HG03439 (cell line): ENCODE results near the gene DNAJB12.
A peak's percentile ranks its signal among the peaks of the same experiment; 100 is the strongest.
"Not testable (repeated sequence)": the region's sequence is repeated elsewhere in the genome, so short reads cannot be mapped to it uniquely, and the experiment has no call there.

Experiments used
- ATAC-seq: cut with Tn5 transposase; IDR thresholded peaks from one replicate; pipeline ENCODE4 v1.9.1; 2021; ENCODE audit warnings: mild to moderate bottlenecking, moderate library complexity; ENCODE audit not compliant: unreplicated experiment

The DNAJB12 gene

GRCh38 chr10:72331575-72332422, 22.9 kb downstream of the DNAJB12 start:
- ATAC-seq, result peak; percentile 48

- no peak for ATAC-seq
Measured at GRCh38 chr10:72330069-72330426, 24.7 kb downstream of the DNAJB12 start.

GRCh38 chr10:72329290-72330068, 25.2 kb downstream of the DNAJB12 start:
- ATAC-seq, result no peak

- no peak for ATAC-seq
Measured at GRCh38 chr10:72328829-72329204, 25.9 kb downstream of the DNAJB12 start.

GRCh38 chr10:72328045-72328828, 26.5 kb downstream of the DNAJB12 start:
- ATAC-seq, result no peak

GRCh38 chr10:72326665-72327603, 27.8 kb downstream of the DNAJB12 start:
- not testable (repeated sequence) for ATAC-seq

GRCh38 chr10:72325243-72326175, 29.2 kb downstream of the DNAJB12 start:
- not testable (repeated sequence) for ATAC-seq

GRCh38 chr10:72323771-72324191, 30.9 kb downstream of the DNAJB12 start:
- ATAC-seq, result no peak

GRCh38 chr10:72323108-72323749, 31.5 kb downstream of the DNAJB12 start:
- ATAC-seq, result no peak

GRCh38 chr10:72322280-72323058, 32.2 kb downstream of the DNAJB12 start:
- no peak for ATAC-seq

GRCh38 chr10:72322030-72322279, 32.8 kb downstream of the DNAJB12 start:
- no peak for ATAC-seq

- ATAC-seq, result no peak
Measured at GRCh38 chr10:72321248-72322029, 33.3 kb downstream of the DNAJB12 start.

GRCh38 chr10:72320676-72321247, 34.0 kb downstream of the DNAJB12 start:
- ATAC-seq, result peak; percentile 63

- ATAC-seq, result peak; percentile 50
Measured at GRCh38 chr10:72319416-72320254, 35.1 kb downstream of the DNAJB12 start.

GRCh38 chr10:72318418-72319262, 36.1 kb downstream of the DNAJB12 start:
- ATAC-seq, result no peak
